K562 (cell line): Measurements from ENCODE around the gene AP1AR. TPM values are rescaled to one million over a fixed set of nuclear protein-coding genes. Genes with fewer than 3 reads are reported as not detected.

ENCODE experiments used
- ATAC-seq: fragments of 200-7000 bp; cut with Tn5 transposase; 3 replicates; pipeline ENCODE4 v1.9.1; 2020; ENCODE audit warnings: moderate library complexity
- BruUV-seq: library from RNA; stranded (reverse); fragments of 400-500 nt; replicated peaks from 2 replicates; lab custom pipeline; 2021; lab: Mats Ljungman, UMichigan
- CTCF ChIA-PET: fragments of 300-600 bp; formaldehyde crosslinking; extraction: SDS; loops from one replicate; lab custom pipeline; 2021; ENCODE audit warnings: low intra/inter-chr PET ratio; lab: Yijun Ruan, JAX
- POLR2A ChIA-PET: fragments of 300-600, 350-650 bp; sonication (Branson Sonifier 250); formaldehyde crosslinking; extraction: SDS; loops from one replicate; lab custom pipeline; 2021; ENCODE audit warnings: antibody characterized with exemption, inconsistent platforms; lab: Yijun Ruan, JAX
- DNase-seq, 4 experiments: peaks; one replicate each; pipeline versions ENCODE4 v3.0.0 to v3.0.0-alpha.2; 2011 to 2018; ENCODE audit warnings: low spot score in 3 of 4, mixed read lengths in 3 of 4; ENCODE audit errors: extremely low read depth in 1 of 4
- FAIRE-seq: peaks from 2 replicates; lab custom pipeline; 2011; peaks lifted over from hg19 to GRCh38; lab: Jason Lieb, UNC
- H2AFZ ChIP-seq: 2 replicates; pipeline ENCODE4 v1.6.0; 2011; ENCODE audit warnings: low read depth, low read length, control low read depth, inconsistent platforms
- H3K27ac ChIP-seq: fragments of 200-600 bp; 3 replicates; pipeline ENCODE4 v1.8.0; 2011; ENCODE audit warnings: low read depth, mild to moderate bottlenecking, control low read depth, inconsistent platforms, low read length, moderate library complexity, mixed read lengths; ENCODE audit errors: extremely low read depth
- H3K27me3 ChIP-seq, 2 experiments: fragments of 300-600 bp in 1 of 2; 2 replicates in 1 of 2; 3 replicates in 1 of 2; pipeline versions ENCODE4 v1.6.0 to v1.8.0; 2011; ENCODE audit warnings: inconsistent platforms in 2 of 2, low read length in 2 of 2, mild to moderate bottlenecking in 1 of 2, mixed read lengths in 1 of 2, moderate library complexity in 1 of 2; ENCODE audit not compliant: control insufficient read depth in 2 of 2, insufficient read depth in 2 of 2
- H3K36me3 ChIP-seq: fragments of 300-600 bp; 3 replicates; pipeline ENCODE4 v1.8.0; 2011; ENCODE audit warnings: mild to moderate bottlenecking, low read length, inconsistent platforms; ENCODE audit not compliant: control insufficient read depth, insufficient read depth
- H3K4me1 ChIP-seq, 2 experiments: fragments of 200-600 bp in 1 of 2; replicated peaks in 1 of 2; 2 replicates in 1 of 2; 3 replicates in 1 of 2; pipeline versions ENCODE4 v1.5.1 to v1.8.0; 2011; ENCODE audit warnings: inconsistent platforms in 2 of 2, low read length in 2 of 2, mild to moderate bottlenecking in 1 of 2, mixed read lengths in 1 of 2, moderate library complexity in 1 of 2; ENCODE audit not compliant: control insufficient read depth in 2 of 2, insufficient read depth in 2 of 2
- H3K4me2 ChIP-seq: 2 replicates; pipeline ENCODE4 v1.6.1; 2011; ENCODE audit warnings: low read length, control low read depth, inconsistent platforms, mixed read lengths; ENCODE audit not compliant: insufficient read depth
- H3K4me3 ChIP-seq: fragments of 200-600 bp; sonication (generic), shearing (Covaris generic); 2 replicates; pipeline ENCODE4 v1.5.1; 2016; ENCODE audit warnings: control low read depth, inconsistent platforms
- H3K79me2 ChIP-seq: fragments of 200-600 bp; 3 replicates; pipeline ENCODE4 v1.8.0; 2011; ENCODE audit warnings: low read length, inconsistent platforms; ENCODE audit not compliant: control insufficient read depth, insufficient read depth
- H3K9ac ChIP-seq, 2 experiments: 2 replicates each; pipeline versions ENCODE4 v1.6.0 to v1.6.1; 2011; ENCODE audit warnings: low read depth in 2 of 2, low read length in 2 of 2, control low read depth in 1 of 2, inconsistent platforms in 1 of 2, mild to moderate bottlenecking in 1 of 2, mixed read lengths in 1 of 2; ENCODE audit not compliant: insufficient read depth in 1 of 2
- H3K9me1 ChIP-seq: one replicate; pipeline ENCODE4 v1.6.0; 2011; ENCODE audit warnings: inconsistent platforms, mild to moderate bottlenecking, low read length, moderate library complexity; ENCODE audit not compliant: control insufficient read depth, insufficient read depth
- H3K9me3 ChIP-seq: replicated peaks from 2 replicates; pipeline ENCODE4 v1.5.1; 2011; ENCODE audit warnings: low read depth, low read length, inconsistent platforms; ENCODE audit not compliant: control insufficient read depth, insufficient read depth
- H4K20me1 ChIP-seq: replicated peaks from 2 replicates; pipeline ENCODE4 v1.6.1; 2011; ENCODE audit warnings: low read length, inconsistent platforms, mixed read lengths; ENCODE audit not compliant: control insufficient read depth, insufficient read depth
- ASH1L ChIP-seq: fragments of 450-650 bp; IDR thresholded peaks from 2 replicates; pipeline ENCODE4 v1.6.1; 2018; ENCODE audit warnings: borderline replicate concordance, mild to moderate bottlenecking, low read depth; ENCODE audit not compliant: partially characterized antibody
- ELF1 ChIP-seq: fragments of 200-800 bp; sonication (Bioruptor generic); IDR thresholded peaks from 2 replicates; pipeline ENCODE4 v1.6.1; 2016; ENCODE audit warnings: missing genetic modification characterization, missing compliant biosample characterization
- EP300 ChIP-seq: IDR thresholded peaks from 2 replicates; pipeline ENCODE4 v1.6.1; 2012; ENCODE audit warnings: low read length, improper control_type of control experiment
- LARP7 ChIP-seq: fragments of 450-650 bp; IDR thresholded peaks from 2 replicates; pipeline ENCODE4 v1.6.1; 2016
- MCM3 ChIP-seq: fragments of 450-650 bp; IDR thresholded peaks from 2 replicates; pipeline ENCODE4 v1.6.1; 2016
- RFX5 ChIP-seq: IDR thresholded peaks from 2 replicates; pipeline ENCODE4 v1.6.1; 2011; ENCODE audit warnings: low read depth, mild to moderate bottlenecking, improper control_type of control experiment, low read length
- SNRNP70 ChIP-seq: fragments of 200-400 bp; formaldehyde crosslinking; optimal IDR thresholded peaks from 2 replicates; pipeline ENCODE3; 2017; ENCODE audit warnings: low read depth, low read length
- WGBS: fragments of 100-300 bp; shearing (Covaris generic); methylation state at CpG from one replicate; pipeline ENCODE4 v1.1.6; 2016; ENCODE audit warnings: low coverage, mixed read lengths; ENCODE audit not compliant: insufficient coverage; ENCODE audit errors: missing lambda C conversion rate; 5-methylcytosine and 5-hydroxymethylcytosine counted together
- in situ Hi-C: fragments of 300-500 bp; cut with MboI; formaldehyde crosslinking; loops from 4 replicates; pipeline ENCODE4 v1.15.0; 2018; ENCODE audit warnings: inconsistent platforms, mixed read lengths
- intact Hi-C: fragments of 100-400 bp; cut with micrococcal nuclease; formaldehyde crosslinking; loops from 2 replicates; pipeline ENCODE4 v1.14.2; 2022
- polyA plus RNA-seq, 8 experiments: library from polyadenylated mRNA; depleted of rRNA in 4 of 8; stranded (reverse) in 5 of 8; unstranded in 3 of 8; fragments of >200 nt; fragmentation: Nextera tagmentation in 2 of 8; fragmentation: Illumina TruSeq in 1 of 8; extraction: Ambion mirVana in 2 of 8; extraction: Trizol in 1 of 8; gene quantifications; 2 replicates each; pipeline versions ENCODE4 v1.2.1 to v1.2.3, GENCODE V29; 2011 to 2014; ENCODE audit warnings: inconsistent platforms in 1 of 8, missing spikeins in 1 of 8
- total RNA-seq, 7 experiments: library from RNA; depleted of rRNA in 6 of 7; stranded (reverse); fragments of >200 nt in 6 of 7; fragmentation: Illumina TruSeq in 2 of 7; extraction: Trizol in 2 of 7; gene quantifications; 2 replicates each; pipeline versions ENCODE4 v1.2.1 to v1.2.3, GENCODE V29; 2011 to 2021; ENCODE audit warnings: low replicate concordance in 1 of 7
- TF ChIP-seq, protein P1 (sequence below): fragments of 250-450 bp; sonication (Bioruptor Pico); IDR thresholded peaks from 2 replicates; pipeline ENCODE4 v1.5.0; 2020; ENCODE audit warnings: mild to moderate bottlenecking
- TF ChIP-seq, protein P2 (sequence below), 3 experiments: fragments of 200-800 bp in 1 of 3; sonication (Bioruptor generic) in 1 of 3; sonication (generic) in 1 of 3; formaldehyde crosslinking in 1 of 3; IDR thresholded peaks; 2 replicates each; pipeline versions ENCODE4 v1.6.1 to v1.8.0; 2016 to 2022; ENCODE audit warnings: mild to moderate bottlenecking in 2 of 3, missing compliant biosample characterization in 2 of 3, missing genetic modification characterization in 2 of 3, missing genetic modification reagents in 1 of 3
- TF ChIP-seq, protein P3 (sequence below): sonication (generic); formaldehyde crosslinking; IDR thresholded peaks from 2 replicates; pipeline ENCODE4 v1.9.0; 2022; ENCODE audit warnings: mild to moderate bottlenecking, missing genetic modification reagents
- TF ChIP-seq, protein P4 (sequence below), 2 experiments: fragments of 450-650 bp in 1 of 2; sonication (generic) in 1 of 2; formaldehyde crosslinking in 1 of 2; IDR thresholded peaks; 2 replicates each; pipeline versions ENCODE4 v1.7.1 to v1.9.0; 2016 to 2022; ENCODE audit warnings: inconsistent platforms in 1 of 2, mild to moderate bottlenecking in 1 of 2, missing genetic modification reagents in 1 of 2

Gene AP1AR
- total and polyA plus RNA-seq, 9 of the 15 experiments (the other 6 are each of a cell fraction or from before 2014, with no cell fraction given): 2.6 to 20.7 (median 12.2) TPM

DNA sequence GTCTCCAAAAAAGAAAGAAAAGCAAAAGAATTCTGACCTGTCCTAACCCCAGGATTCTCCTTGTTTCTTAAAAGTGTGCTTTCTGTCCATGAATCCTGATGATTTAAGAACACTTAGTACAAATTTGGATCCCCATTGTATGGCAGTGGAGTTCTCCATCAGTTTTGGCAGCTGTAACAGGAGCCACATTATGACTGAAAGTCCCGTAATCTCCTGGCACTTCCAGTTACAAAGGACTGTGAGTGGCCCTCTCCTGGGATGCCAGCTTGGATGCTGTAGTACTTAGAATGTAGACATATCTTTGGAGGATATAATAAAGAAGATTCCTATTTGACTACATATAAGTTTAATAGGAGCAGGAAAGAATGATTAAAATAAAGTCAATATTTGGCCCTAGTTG, 20.6 kb downstream of the AP1AR start:
- H3K27ac ChIP-seq: no peak overlapping the region
- H4K20me1 ChIP-seq: no peaks in the 10 kb centered on the region
- no peaks in the 10 kb centered on the region for H3K9me1 ChIP-seq
- BruUV-seq: no TSS peak
- H3K4me3 ChIP-seq: no peak overlapping the region
- WGBS: 70% methylated on average over 1 of the region's 1 CpG
- H3K27me3 ChIP-seq: no peaks in the 10 kb centered on the region
- intact Hi-C loops: no loop called here
- DNase-seq (no peak), ATAC-seq (no peak), FAIRE-seq (no peak)
- H3K36me3 ChIP-seq: peaks cover 9% of the 10 kb centered on the region; the same call in 1 of the 3 replicates
- no peaks in the 10 kb centered on the region; the same call in 1 of the 2 replicates for H3K9me3 ChIP-seq
- in situ Hi-C loops: no loop called here
- H3K9ac ChIP-seq: no peak overlapping the region
- no peak overlapping the region for H3K4me2 ChIP-seq
- CTCF ChIA-PET: no interaction called here
- no peak overlapping the region for H2AFZ ChIP-seq
- POLR2A ChIA-PET: no interaction called here
- H3K4me1 ChIP-seq: no peaks in the 10 kb centered on the region; a peak in 1 of 5 replicates
- H3K79me2 ChIP-seq: no peaks in the 10 kb centered on the region
- TF ChIP-seq MCM3: no peak
- TF ChIP-seq, protein P1, sequence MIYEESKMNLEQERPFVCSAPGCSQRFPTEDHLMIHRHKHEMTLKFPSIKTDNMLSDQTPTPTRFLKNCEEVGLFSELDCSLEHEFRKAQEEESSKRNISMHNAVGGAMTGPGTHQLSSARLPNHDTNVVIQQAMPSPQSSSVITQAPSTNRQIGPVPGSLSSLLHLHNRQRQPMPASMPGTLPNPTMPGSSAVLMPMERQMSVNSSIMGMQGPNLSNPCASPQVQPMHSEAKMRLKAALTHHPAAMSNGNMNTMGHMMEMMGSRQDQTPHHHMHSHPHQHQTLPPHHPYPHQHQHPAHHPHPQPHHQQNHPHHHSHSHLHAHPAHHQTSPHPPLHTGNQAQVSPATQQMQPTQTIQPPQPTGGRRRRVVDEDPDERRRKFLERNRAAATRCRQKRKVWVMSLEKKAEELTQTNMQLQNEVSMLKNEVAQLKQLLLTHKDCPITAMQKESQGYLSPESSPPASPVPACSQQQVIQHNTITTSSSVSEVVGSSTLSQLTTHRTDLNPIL (CRISPR knock-in tag): no peak
- TF ChIP-seq, protein P2, sequence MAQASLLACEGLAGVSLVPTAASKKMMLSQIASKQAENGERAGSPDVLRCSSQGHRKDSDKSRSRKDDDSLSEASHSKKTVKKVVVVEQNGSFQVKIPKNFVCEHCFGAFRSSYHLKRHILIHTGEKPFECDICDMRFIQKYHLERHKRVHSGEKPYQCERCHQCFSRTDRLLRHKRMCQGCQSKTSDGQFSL (CRISPR knock-in tag; IDR thresholded peaks at IDR 0.05): no peak
- TF ChIP-seq, protein P2 (tag; IDR thresholded peaks at IDR 0.05): no peak
- TF ChIP-seq SNRNP70: no peak
- TF ChIP-seq, protein P3, sequence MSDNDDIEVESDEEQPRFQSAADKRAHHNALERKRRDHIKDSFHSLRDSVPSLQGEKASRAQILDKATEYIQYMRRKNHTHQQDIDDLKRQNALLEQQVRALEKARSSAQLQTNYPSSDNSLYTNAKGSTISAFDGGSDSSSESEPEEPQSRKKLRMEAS: no peak
- no peak for TF ChIP-seq ELF1 (tag)
- no peak for TF ChIP-seq RFX5
- TF ChIP-seq ASH1L: no peak
- TF ChIP-seq, protein P4, sequence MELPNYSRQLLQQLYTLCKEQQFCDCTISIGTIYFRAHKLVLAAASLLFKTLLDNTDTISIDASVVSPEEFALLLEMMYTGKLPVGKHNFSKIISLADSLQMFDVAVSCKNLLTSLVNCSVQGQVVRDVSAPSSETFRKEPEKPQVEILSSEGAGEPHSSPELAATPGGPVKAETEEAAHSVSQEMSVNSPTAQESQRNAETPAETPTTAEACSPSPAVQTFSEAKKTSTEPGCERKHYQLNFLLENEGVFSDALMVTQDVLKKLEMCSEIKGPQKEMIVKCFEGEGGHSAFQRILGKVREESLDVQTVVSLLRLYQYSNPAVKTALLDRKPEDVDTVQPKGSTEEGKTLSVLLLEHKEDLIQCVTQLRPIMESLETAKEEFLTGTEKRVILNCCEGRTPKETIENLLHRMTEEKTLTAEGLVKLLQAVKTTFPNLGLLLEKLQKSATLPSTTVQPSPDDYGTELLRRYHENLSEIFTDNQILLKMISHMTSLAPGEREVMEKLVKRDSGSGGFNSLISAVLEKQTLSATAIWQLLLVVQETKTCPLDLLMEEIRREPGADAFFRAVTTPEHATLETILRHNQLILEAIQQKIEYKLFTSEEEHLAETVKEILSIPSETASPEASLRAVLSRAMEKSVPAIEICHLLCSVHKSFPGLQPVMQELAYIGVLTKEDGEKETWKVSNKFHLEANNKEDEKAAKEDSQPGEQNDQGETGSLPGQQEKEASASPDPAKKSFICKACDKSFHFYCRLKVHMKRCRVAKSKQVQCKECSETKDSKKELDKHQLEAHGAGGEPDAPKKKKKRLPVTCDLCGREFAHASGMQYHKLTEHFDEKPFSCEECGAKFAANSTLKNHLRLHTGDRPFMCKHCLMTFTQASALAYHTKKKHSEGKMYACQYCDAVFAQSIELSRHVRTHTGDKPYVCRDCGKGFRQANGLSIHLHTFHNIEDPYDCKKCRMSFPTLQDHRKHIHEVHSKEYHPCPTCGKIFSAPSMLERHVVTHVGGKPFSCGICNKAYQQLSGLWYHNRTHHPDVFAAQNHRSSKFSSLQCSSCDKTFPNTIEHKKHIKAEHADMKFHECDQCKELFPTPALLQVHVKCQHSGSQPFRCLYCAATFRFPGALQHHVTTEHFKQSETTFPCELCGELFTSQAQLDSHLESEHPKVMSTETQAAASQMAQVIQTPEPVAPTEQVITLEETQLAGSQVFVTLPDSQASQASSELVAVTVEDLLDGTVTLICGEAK (IDR thresholded peaks at IDR 0.05): no peak
- TF ChIP-seq, protein P4 (CRISPR knock-in tag; IDR thresholded peaks at IDR 0.05): no peak
- no peak for TF ChIP-seq LARP7
- no peak for TF ChIP-seq EP300
